SW480 (cell line): ENCODE results near the gene DUSP22.
"Not testable (repeated sequence)": the region's sequence is repeated elsewhere in the genome, so short reads cannot be mapped to it uniquely, and the experiment has no call there.

Experiments used
- DNase-seq: peaks from one replicate; pipeline ENCODE4 v3.0.0-alpha.2; 2016; ENCODE audit warnings: low spot score

Gene DUSP22

GRCh38 chr6:365835-366234, 73.5 kb downstream of the DUSP22 start:
- DNase-seq: no peak

- no peak for DNase-seq
Observed at GRCh38 chr6:366389-367297, 74.4 kb downstream of the DUSP22 start.

DNA sequence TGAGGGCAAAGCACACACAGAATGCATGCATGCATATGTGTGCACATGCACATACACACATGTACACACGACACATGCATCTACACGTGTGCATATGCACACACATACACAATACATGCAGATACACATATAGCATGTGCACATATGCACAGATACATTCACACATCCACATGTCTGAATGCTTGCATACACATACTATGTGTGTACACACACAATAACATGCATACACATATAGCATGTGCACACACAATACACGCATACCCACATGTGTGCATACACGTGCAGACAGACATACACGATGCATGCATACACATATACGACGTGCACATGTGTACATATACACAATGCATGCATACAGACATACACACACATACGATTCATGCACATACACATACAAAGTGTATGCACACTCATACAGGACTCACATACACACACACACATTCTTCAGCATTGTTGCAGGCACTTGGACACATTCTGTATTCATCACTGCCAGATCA, 75.1 kb downstream of the DUSP22 start:
- no peak for DNase-seq

- no peak for DNase-seq
Observed at GRCh38 chr6:367891-368630, 75.8 kb downstream of the DUSP22 start.

DNA sequence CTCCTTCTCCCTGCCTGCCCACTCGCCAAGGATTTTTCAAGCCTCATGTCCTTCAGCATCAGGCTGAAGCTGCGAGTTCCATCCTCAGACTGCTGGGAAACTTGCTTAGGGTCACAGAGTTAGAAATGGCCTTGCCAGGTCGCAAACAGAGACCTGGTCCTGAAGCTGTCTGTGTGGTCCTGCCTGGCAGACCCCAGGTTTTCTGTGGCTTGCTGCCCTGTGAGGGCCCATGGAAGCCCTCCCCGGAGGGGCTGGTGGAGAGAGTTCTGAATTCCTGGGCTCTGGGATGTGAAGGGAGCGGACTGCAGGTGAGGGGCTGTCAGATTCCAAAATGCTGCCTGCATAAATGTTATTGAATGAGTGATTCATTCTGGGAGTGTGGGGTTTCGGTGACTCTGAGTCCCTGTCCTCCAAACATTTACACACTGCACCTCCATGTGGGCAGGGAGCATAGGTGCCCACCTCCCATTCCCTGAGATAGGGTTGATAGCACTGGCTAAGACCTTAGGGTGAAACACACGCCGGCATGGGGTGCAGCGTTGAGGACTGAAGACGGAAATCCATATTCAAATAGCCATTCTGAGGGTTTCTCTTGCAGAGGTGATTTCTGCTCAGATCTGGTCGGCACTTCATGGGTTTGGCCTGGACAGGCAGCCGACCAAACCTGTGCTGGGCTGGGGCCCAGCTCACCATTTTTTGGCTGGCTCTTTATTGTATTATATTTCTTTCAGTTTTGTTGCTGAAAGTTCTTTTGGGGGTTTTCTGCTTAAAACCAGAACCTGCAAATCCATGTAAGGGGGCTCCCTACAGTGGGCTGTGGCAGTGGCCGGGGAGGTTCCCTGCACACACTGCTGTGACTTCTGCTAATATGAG, 77.5 kb downstream of the DUSP22 start:
- no peak for DNase-seq

GRCh38 chr6:370555-370954, 78.3 kb downstream of the DUSP22 start:
- DNase-seq: no peak

DNA sequence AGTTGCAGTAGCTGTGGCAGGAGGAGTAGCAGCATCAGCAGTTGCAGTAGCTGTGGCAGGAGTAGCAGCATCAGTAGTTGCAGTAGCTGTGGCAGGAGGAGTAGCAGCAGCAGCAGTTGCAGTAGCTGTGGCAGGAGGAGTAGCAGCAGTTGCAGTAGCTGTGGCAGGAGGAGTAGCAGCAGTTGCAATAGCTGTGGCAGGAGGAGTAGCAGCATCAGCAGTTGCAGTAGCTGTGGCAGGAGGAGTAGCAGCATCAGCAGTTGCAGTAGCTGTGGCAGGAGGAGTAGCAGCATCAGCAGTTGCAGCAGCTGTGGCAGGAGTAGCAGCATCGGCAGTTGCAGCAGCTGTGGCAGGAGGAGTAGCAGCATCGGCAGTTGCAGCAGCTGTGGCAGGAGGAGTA, 79.6 kb downstream of the DUSP22 start:
- not testable (repeated sequence) for DNase-seq

- DNase-seq: no peak
Observed at GRCh38 chr6:372336-372911, 80.1 kb downstream of the DUSP22 start.

DNA sequence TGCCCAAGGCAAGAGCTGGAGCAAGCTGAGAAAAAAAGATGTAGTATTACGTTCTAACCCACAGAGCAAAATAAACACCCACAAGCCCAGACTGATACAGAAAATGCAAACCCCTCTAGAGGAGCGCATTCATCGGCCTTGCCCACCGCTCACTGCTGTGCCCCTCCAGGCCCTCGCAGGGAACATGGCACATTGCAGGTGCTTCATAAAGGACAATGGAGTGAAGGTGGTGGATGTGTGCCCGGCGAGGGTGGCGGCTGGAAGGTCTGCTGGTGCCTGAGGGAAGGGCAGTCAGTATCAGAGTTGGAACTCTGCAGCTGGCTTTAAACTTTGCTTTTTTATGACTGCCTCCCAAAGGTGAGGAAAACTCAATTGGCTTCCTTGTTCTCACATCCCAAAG, 80.7 kb downstream of the DUSP22 start:
- DNase-seq: no peak

DNA sequence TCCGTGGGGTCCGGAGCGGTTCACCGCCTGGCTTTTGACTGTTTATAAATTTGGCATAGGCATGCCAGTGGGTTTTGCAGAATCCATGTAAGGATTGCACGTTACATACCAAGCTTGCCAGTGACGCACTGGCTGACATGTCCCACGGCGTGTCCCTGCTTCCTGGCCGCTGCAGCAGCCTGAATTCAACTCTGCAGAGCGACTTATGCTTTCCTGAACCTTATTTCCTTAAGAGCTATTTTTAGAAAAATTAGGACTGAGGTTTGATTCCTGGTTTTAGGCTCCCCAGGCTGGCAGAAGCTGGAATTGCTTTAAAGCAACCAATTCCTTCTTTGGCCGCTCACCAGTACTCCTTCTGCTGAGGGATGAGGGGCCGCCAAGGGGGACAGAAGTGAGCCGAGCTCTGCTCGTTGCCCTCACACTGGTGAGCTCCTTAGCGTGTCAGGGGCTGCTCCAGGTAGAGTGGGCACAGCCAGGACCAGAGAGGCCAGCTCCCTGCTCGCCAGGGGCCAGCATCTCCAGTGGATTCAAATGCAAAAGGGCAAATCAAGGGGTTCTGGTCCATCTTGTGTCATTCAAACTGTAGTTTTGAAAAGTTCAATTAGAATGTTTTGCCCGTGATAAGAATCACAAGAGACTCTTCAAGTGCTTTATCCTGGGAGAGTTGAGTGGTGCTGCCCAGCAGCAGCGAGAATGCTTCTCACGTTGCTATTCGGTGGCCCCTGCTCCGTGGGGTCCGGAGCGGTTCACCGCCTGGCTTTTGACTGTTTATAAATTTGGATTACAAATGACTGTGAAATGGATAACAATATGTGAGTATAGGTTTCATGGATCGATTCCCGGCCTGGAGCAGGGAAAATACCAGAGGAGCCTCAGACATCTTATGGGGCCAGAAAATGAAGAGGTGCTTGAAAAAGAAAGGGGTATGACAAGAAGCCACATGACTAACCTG, 81.8 kb downstream of the DUSP22 start:
- no peak for DNase-seq

- DNase-seq: no peak
Observed at GRCh38 chr6:374956-375355, 82.7 kb downstream of the DUSP22 start.

GRCh38 chr6:376827-377640, 84.7 kb downstream of the DUSP22 start:
- DNase-seq: no peak

DNA sequence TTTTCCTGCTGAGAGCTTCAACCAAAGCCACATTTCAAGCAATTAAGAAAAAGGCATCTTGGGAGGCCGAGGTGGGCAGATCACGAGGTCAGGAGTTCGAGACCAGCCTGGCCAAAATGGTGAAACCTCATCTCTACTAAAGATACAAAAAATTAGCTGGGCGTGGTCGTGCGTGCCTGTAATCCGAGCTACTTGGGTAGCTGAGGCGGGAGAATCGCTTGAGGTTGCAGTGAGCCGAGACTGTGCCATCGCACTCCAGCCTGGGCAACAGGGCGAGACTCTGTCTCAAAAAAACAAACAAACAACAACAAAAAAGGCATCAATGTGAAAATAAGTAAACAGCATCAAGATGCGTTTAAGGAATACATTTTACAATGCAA, 85.3 kb downstream of the DUSP22 start:
- DNase-seq: not testable (repeated sequence)

GRCh38 chr6:378090-378957, 86.0 kb downstream of the DUSP22 start:
- no peak for DNase-seq

DNA sequence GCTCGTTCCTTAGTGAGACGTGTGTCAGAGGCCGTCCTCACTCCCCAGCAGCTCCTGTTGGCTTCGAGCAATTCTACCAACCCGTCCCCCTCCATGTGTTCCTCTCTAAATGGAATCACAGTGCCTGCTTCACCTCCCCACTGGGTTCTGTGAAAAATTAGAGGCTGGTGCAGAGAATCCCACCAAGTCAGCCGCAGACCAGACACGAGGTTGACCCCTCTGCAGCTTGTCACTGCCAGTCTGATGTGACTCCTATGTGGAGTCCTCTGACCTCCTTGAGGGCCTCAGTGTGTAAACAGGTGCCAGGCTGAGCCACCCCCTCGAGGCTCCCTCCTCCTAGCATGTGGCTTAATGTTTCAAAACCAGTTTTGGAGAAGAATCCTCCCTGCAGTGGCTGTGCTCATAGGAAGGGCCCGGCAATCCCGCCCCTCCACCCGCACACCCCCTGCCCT, 86.7 kb downstream of the DUSP22 start:
- no peak for DNase-seq

DNA sequence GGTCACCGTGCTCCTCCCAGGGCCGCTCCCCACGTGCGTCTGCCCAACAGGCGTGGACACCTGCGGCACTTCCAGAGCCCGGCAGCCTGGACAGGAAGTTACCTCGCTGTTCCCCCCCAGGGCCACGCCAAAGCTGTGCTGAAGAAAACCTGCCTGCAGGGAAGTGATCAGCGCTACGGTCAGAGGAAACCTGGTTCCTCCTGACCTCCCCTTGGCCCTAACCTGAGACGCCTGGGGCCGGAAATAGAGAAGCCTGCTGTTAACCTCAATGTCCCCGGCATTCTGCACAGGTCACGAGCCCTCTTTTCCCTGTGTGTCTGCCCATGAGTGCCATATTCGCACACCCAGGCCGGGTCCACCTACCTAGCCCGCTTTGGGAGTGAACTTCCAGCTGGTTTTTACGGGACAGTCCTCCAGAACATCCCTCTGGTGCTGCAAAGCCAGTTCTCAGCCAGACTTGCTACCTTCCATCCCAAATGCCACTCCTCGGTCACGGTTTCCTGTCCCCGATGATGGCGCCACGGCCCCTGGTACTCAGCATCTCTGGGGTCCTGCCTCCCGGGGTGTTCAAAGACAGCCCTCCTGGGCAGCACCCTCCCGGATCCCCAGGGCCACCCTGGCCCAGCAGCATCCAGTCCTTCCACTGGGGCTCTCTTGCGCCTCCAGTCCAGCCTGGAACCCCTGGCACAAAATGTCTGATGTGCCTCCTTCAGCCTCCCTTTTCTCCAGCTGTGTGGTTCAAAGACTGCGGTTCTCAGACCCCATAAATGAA, 87.3 kb downstream of the DUSP22 start:
- DNase-seq: no peak

DNA sequence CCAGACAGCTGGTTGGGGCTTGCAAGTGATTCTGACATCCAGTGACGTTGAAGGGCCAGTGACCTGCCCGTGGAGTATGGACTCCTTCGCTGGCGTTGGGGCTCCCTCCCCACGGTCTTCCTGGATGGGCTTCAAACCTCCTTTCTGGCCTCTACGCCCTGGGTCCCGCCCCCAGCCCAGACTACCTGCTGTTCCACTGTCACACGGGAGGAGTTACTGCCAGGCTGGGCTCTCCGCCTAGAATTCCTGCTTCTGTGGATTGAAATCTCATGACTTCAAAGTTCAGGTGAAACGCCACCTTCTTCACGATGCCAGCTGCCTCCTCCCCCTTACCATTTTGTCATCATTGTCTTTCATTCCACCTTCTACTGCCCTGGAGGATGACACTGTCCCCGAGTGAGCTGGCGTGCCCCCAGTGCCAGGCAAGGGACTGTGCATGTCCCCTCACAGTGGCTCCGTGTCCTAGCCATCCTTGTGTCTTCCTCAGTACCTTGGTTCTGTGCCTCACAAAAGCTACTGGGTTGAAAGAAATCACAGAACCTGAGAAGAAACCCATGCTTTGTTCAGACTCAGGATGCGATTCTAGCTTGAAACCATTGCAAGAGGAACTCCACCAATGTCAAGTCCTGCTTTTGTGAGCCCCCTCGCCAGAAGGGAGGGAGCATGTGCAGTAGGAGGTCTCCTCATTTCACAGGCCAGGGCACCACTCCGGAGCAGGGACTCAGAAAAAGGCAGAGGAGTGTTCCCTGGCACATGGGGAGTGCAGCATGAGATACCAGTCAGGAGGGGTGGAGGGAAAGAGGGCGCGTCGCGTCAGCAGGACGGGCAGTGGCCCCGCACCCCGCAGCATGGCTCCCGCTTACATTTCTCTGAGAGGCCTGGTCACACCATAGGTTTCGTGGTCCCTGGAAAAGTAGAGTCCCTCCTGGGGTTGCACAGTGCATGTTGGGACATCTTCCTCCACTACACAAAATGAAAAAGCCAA, 88.2 kb downstream of the DUSP22 start:
- DNase-seq: no peak
